PFSK-1 (cell line): ENCODE results near the gene APOL6.

Experiments used
- POLR2AphosphoS5 ChIP-seq: IDR thresholded peaks from 2 replicates; pipeline ENCODE4 v1.6.1; 2012; ENCODE audit warnings: low read depth, mild to moderate bottlenecking, control low read depth, low read length, moderate library complexity
- REST ChIP-seq, 2 experiments: IDR thresholded peaks; 2 replicates each; pipeline versions ENCODE4 v1.6.1 to v1.8.0; 2011 to 2012; ENCODE audit warnings: low read depth in 2 of 2, low read length in 2 of 2, control low read depth in 1 of 2, inconsistent platforms in 1 of 2, mild to moderate bottlenecking in 1 of 2, moderate library complexity in 1 of 2; ENCODE audit not compliant: insufficient read depth in 1 of 2
- SIN3A ChIP-seq: IDR thresholded peaks from 2 replicates; pipeline ENCODE4 v1.6.1; 2012; ENCODE audit warnings: mild to moderate bottlenecking, low read length, moderate library complexity, borderline replicate concordance; ENCODE audit not compliant: insufficient read depth
- TAF1 ChIP-seq: IDR thresholded peaks from 2 replicates; pipeline ENCODE4 v1.6.1; 2012; ENCODE audit warnings: low read length, control low read depth, borderline replicate concordance; ENCODE audit not compliant: insufficient read depth

DNA sequence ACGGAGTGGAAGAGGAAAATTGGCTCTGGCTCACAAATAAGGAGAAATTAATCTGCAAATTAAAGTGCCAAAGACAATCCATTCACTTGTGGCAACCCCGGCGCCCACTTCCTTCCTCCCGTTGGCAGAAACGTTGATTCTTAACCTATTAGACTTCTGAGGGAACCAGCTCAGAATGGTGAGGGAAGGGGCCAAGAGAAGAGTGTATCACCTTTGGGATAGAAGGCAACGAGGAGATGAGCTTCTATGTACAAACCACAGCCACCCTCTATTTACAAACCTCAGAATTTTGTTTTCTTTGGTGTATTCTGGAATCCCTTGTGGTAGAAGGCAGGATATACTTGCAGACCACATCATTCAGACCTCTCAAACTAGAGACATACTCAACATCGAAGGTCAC, 32.2 kb upstream of the APOL6 start:
- TF ChIP-seq POLR2AphosphoS5 (no peak), SIN3A (no peak), TAF1 (no peak), REST (IDR thresholded peaks at IDR 0.05; ENCODE audit: insufficient read depth in 1 of 2, low read depth in 2 of 2, low read length in 2 of 2) (no peak)
